A673 (cell line): ENCODE data around the gene SENP2.

Source experiments
- EZH2 ChIP-seq: fragments of 200-600 bp; sonication (generic); IDR thresholded peaks from 2 replicates; pipeline ENCODE4 v1.6.1; 2017; ENCODE audit warnings: borderline replicate concordance, low read depth, mild to moderate bottlenecking, mixed read lengths, antibody characterized with exemption, low read length; ENCODE audit not compliant: poor library complexity, severe bottlenecking
- TF ChIP-seq, protein P1 (sequence below): fragments of 300-800, 200-600 bp; sonication (generic); conservative IDR thresholded peaks from 2 replicates; pipeline ENCODE4 v1.5.1; 2017; ENCODE audit warnings: low read depth, mild to moderate bottlenecking, antibody characterized with exemption, low read length, moderate library complexity, mixed read lengths

DNA sequence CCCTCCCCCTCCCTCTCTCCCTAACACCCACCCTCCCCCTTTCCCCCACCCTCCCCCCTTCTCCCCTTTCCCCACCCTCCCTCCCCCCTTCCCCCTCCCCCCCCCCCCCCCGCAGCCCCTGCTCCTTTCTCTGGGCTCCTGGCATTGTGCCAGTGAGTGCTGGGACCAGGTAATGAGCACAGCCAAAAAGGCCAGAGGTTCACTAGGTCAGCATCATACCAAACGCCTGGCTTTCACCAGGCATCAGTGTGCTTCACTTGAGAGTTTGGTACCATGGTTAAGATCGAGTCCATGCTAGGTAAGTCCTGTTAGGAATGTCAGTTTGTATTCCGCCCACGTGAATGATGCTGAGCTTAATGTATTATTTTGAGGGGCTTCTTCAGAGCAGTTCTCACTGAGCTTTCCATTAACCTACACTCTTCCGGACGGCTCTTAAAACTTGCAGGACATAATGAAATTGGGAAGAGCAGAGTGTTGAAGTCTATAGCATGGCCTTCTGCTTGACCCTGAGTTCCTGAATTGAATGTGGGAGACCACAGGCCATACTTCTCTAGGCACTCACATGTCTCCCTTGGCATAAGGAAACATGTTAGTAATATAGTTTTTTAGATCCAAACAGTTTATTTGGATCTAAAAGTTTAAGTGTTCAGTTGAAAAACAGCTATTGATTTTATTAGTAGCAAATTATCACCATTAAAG lies 45.6 kb downstream of the SENP2 start:
- TF ChIP-seq EZH2, result no peak
- TF ChIP-seq, protein P1, sequence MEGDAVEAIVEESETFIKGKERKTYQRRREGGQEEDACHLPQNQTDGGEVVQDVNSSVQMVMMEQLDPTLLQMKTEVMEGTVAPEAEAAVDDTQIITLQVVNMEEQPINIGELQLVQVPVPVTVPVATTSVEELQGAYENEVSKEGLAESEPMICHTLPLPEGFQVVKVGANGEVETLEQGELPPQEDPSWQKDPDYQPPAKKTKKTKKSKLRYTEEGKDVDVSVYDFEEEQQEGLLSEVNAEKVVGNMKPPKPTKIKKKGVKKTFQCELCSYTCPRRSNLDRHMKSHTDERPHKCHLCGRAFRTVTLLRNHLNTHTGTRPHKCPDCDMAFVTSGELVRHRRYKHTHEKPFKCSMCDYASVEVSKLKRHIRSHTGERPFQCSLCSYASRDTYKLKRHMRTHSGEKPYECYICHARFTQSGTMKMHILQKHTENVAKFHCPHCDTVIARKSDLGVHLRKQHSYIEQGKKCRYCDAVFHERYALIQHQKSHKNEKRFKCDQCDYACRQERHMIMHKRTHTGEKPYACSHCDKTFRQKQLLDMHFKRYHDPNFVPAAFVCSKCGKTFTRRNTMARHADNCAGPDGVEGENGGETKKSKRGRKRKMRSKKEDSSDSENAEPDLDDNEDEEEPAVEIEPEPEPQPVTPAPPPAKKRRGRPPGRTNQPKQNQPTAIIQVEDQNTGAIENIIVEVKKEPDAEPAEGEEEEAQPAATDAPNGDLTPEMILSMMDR, result no peak
